Cardiac atrium fibroblast (primary cell): ENCODE results near the gene HAPLN1. TPM values are rescaled to one million over a fixed set of nuclear protein-coding genes. Genes with fewer than 3 reads are reported as not detected.

Source experiments
- total RNA-seq: library from RNA; depleted of rRNA; stranded (reverse); fragments of >200 nt; gene quantifications from 2 replicates; pipeline ENCODE4 v1.2.3, GENCODE V29; 2015

HAPLN1 gene
- 1.1 and 1.3 TPM in 2 replicates for total RNA-seq

DNA sequence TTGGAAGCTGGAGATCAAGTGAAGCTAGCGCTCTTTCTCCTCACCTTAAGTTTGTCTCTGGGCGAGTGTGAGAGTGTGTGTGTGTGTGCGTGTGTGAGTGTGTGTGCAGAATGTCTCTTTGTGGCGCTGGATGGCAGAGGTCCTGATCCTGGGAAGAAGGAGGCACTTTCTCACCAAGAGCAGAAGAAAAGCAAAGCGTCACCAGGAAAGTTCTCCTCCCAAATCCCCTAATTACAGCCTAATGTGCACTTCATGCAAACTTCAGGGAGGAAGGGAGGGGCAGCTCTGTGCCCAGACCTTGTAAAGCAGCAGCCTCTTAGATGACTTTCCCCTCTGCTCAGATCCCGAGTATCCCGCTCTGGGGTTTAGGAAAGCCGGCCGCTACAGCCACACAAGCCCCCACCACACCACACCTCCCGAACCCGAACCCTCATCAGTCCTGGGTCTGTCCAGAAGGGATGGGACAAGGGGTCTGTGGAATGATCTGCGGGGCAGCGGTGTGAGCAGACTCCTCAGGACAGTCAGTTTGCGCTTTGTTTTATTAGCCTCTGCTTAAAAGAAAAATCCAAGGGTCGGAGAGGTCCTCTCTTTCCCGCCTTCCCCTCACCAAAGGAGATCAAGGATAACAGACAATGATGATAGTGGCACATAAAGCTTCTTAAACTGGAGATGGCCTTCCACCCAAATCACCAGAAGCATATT, at the start of gene HAPLN1:
HAPLN1 (minus strand) TSS at position 20 of the 702 bp plus-strand sequence. CDS start 47,332 bp downstream, outside the sequence.

Other genes starting within 250 kb of the HAPLN1 start
- gene VCAN, start 249.1 kb downstream of the HAPLN1 start, total RNA-seq: 696 and 976 TPM in 2 replicates